PFSK-1 (cell line): ENCODE data around the gene KIF13A.

ENCODE experiments used
- FOXP2 ChIP-seq: optimal IDR thresholded peaks from 2 replicates; pipeline ENCODE3; 2011; ENCODE audit warnings: borderline replicate concordance, control low read depth, inconsistent platforms; ENCODE audit not compliant: insufficient read depth; ENCODE audit errors: extremely low read length, extremely low read depth
- POLR2AphosphoS5 ChIP-seq: IDR thresholded peaks from 2 replicates; pipeline ENCODE4 v1.6.1; 2012; ENCODE audit warnings: low read depth, mild to moderate bottlenecking, control low read depth, low read length, moderate library complexity
- SIN3A ChIP-seq: IDR thresholded peaks from 2 replicates; pipeline ENCODE4 v1.6.1; 2012; ENCODE audit warnings: mild to moderate bottlenecking, low read length, moderate library complexity, borderline replicate concordance; ENCODE audit not compliant: insufficient read depth
- TAF1 ChIP-seq: IDR thresholded peaks from 2 replicates; pipeline ENCODE4 v1.6.1; 2012; ENCODE audit warnings: low read length, control low read depth, borderline replicate concordance; ENCODE audit not compliant: insufficient read depth
- TF ChIP-seq, protein P1 (sequence below), 2 experiments: IDR thresholded peaks; 2 replicates each; pipeline versions ENCODE4 v1.6.1 to v1.8.0; 2011 to 2012; ENCODE audit warnings: low read depth in 2 of 2, low read length in 2 of 2, control low read depth in 1 of 2, inconsistent platforms in 1 of 2, mild to moderate bottlenecking in 1 of 2, moderate library complexity in 1 of 2; ENCODE audit not compliant: insufficient read depth in 1 of 2

KIF13A gene

DNA sequence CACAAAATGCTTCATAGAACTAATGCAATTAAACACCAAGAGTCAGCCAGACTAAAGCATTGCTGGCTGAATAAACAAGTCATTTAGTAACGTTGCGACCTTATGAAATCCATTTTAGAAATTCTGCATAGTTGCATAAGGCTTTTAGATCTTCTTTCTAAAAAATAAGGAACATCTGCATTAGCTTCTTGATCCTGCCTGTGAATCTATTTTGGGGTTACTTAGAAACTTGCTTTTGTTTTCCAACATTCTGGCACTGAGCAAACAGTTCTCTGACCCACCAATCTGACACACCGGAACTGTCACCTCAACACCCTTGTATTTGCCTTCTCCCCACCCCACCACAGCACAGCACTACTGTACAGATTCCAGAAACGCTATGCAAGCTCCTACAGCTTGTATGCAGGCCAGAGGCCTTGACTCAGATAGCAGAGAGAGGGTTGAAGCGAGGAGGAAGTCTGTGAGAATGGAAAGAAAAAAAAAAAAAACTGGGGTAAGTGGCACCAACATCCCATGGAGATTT is 55.0 kb downstream of the KIF13A start:
- TF ChIP-seq TAF1, result no peak

- no peak for TF ChIP-seq TAF1
- no peak for TF ChIP-seq POLR2AphosphoS5
- TF ChIP-seq FOXP2, result no peak
- no peak for TF ChIP-seq SIN3A
- TF ChIP-seq, protein P1, sequence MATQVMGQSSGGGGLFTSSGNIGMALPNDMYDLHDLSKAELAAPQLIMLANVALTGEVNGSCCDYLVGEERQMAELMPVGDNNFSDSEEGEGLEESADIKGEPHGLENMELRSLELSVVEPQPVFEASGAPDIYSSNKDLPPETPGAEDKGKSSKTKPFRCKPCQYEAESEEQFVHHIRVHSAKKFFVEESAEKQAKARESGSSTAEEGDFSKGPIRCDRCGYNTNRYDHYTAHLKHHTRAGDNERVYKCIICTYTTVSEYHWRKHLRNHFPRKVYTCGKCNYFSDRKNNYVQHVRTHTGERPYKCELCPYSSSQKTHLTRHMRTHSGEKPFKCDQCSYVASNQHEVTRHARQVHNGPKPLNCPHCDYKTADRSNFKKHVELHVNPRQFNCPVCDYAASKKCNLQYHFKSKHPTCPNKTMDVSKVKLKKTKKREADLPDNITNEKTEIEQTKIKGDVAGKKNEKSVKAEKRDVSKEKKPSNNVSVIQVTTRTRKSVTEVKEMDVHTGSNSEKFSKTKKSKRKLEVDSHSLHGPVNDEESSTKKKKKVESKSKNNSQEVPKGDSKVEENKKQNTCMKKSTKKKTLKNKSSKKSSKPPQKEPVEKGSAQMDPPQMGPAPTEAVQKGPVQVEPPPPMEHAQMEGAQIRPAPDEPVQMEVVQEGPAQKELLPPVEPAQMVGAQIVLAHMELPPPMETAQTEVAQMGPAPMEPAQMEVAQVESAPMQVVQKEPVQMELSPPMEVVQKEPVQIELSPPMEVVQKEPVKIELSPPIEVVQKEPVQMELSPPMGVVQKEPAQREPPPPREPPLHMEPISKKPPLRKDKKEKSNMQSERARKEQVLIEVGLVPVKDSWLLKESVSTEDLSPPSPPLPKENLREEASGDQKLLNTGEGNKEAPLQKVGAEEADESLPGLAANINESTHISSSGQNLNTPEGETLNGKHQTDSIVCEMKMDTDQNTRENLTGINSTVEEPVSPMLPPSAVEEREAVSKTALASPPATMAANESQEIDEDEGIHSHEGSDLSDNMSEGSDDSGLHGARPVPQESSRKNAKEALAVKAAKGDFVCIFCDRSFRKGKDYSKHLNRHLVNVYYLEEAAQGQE (IDR thresholded peaks at IDR 0.05; ENCODE audit: insufficient read depth in 1 of 2, low read depth in 2 of 2, low read length in 2 of 2), result no peak
Measured at GRCh38 chr6:17931227-17931626, 56.2 kb downstream of the KIF13A start.

- TF ChIP-seq POLR2AphosphoS5 (no peak), TAF1 (no peak), SIN3A (no peak)
- TF ChIP-seq, protein P1 (IDR thresholded peaks at IDR 0.05; ENCODE audit: insufficient read depth in 1 of 2, low read depth in 2 of 2, low read length in 2 of 2), result no peak
Measured at GRCh38 chr6:17930321-17930993, 57.0 kb downstream of the KIF13A start.

- TF ChIP-seq, protein P1 (IDR thresholded peaks at IDR 0.05; ENCODE audit: insufficient read depth in 1 of 2, low read depth in 2 of 2, low read length in 2 of 2), result no peak
- TF ChIP-seq FOXP2, result no peak
- no peak for TF ChIP-seq POLR2AphosphoS5
- no peak for TF ChIP-seq TAF1
- TF ChIP-seq SIN3A, result no peak
Measured at GRCh38 chr6:17928514-17929430, 58.7 kb downstream of the KIF13A start.

- no peak for TF ChIP-seq SIN3A
Measured at GRCh38 chr6:17927705-17928104, 59.7 kb downstream of the KIF13A start.

- no peak for TF ChIP-seq POLR2AphosphoS5
- TF ChIP-seq FOXP2, result no peak
- TF ChIP-seq, protein P1 (IDR thresholded peaks at IDR 0.05; ENCODE audit: insufficient read depth in 1 of 2, low read depth in 2 of 2, low read length in 2 of 2), result no peak
- no peak for TF ChIP-seq SIN3A
- TF ChIP-seq TAF1, result no peak
Measured at GRCh38 chr6:17923401-17923863, 64.0 kb downstream of the KIF13A start.
